ENCODE data around the gene CDC42BPG. TPM values are rescaled to one million over a fixed set of nuclear protein-coding genes. Genes with fewer than 3 reads are reported as not detected.

Gene CDC42BPG
- polyA plus RNA-seq, 1 donor from 2014 or later: not detected

GRCh38 chr11:64805481-64805880 lies 39.0 kb downstream of the CDC42BPG start:
- Histone ChIP-seq H3K27ac (ENCODE audit: low read length) (no peak overlapping the region), H3K36me3 (ENCODE audit: insufficient read depth, low read length) (peaks cover 9% of the 10 kb centered on the region), H3K4me3 (ENCODE audit: low read length) (no peak overlapping the region), H3K79me2 (replicated peaks; ENCODE audit: insufficient read depth, low read length) (peaks cover 8% of the 10 kb centered on the region), H3K9me3 (ENCODE audit: low read length) (no peaks in the 10 kb centered on the region), H3K27me3 (ENCODE audit: insufficient read depth, low read depth, low read length) (no peaks in the 10 kb centered on the region), H3K9ac (ENCODE audit: low read length) (no peak overlapping the region), H3F3A (ENCODE audit: insufficient read depth, low read length, poor library complexity, severe bottlenecking) (no peaks in the 10 kb centered on the region), H4K20me1 (ENCODE audit: insufficient read depth) (no peaks in the 10 kb centered on the region), H3K4me2 (ENCODE audit: low read length) (no peak overlapping the region), H3K9me2 (ENCODE audit: insufficient read depth, low read length) (no peaks in the 10 kb centered on the region), H2AFZ (ENCODE audit: low read depth, low read length) (no peak overlapping the region)
- TF ChIP-seq SMC3 (conservative IDR thresholded peaks at IDR 0.05; ENCODE audit: poor library complexity) (no peak), TAF1 (IDR thresholded peaks at IDR 0.05; ENCODE audit: low read depth) (no peak), MXI1 (conservative IDR thresholded peaks at IDR 0.05; ENCODE audit: poor library complexity, severe bottlenecking) (no peak), RAD21 (conservative IDR thresholded peaks at IDR 0.05) (no peak), POLR2AphosphoS5 (IDR thresholded peaks at IDR 0.05) (no peak)

GRCh38 chr11:64804346-64805210 lies 39.9 kb downstream of the CDC42BPG start:
- Histone ChIP-seq H3K9me2 (ENCODE audit: insufficient read depth, low read length) (no peaks in the 10 kb centered on the region), H3K9ac (ENCODE audit: low read length) (no peak overlapping the region), H3K27ac (ENCODE audit: low read length) (no peak overlapping the region), H3K36me3 (ENCODE audit: insufficient read depth, low read length) (peaks cover 9% of the 10 kb centered on the region), H3K27me3 (ENCODE audit: insufficient read depth, low read depth, low read length) (no peaks in the 10 kb centered on the region), H3F3A (ENCODE audit: insufficient read depth, low read length, poor library complexity, severe bottlenecking) (no peaks in the 10 kb centered on the region), H3K9me3 (ENCODE audit: low read length) (no peaks in the 10 kb centered on the region), H3K4me3 (ENCODE audit: low read length) (no peak overlapping the region), H3K79me2 (replicated peaks; ENCODE audit: insufficient read depth, low read length) (peaks cover 6% of the 10 kb centered on the region), H4K20me1 (ENCODE audit: insufficient read depth) (no peaks in the 10 kb centered on the region), H2AFZ (ENCODE audit: low read depth, low read length) (no peak overlapping the region), H3K4me2 (ENCODE audit: low read length) (no peak overlapping the region)
- TF ChIP-seq REST (IDR thresholded peaks at IDR 0.05; ENCODE audit: borderline replicate concordance) (no peak), CTCF (IDR thresholded peaks at IDR 0.05; ENCODE audit: poor library complexity, severe bottlenecking) (no peak), POLR2AphosphoS5 (IDR thresholded peaks at IDR 0.05) (no peak), EZH2 (IDR thresholded peaks at IDR 0.05; ENCODE audit: borderline replicate concordance, insufficient read depth, low read length, poor library complexity, severe bottlenecking) (no peak), MXI1 (conservative IDR thresholded peaks at IDR 0.05; ENCODE audit: poor library complexity, severe bottlenecking) (no peak)
